Osteoblast (primary cell): ENCODE data around the gene VN1R5. TPM values are rescaled to one million over a fixed set of nuclear protein-coding genes. Genes with fewer than 3 reads are reported as not detected.

ENCODE experiments used
- DNase-seq: peaks from one replicate; pipeline ENCODE4 v3.0.0; 2011; ENCODE audit warnings: low spot score, mixed read lengths; ENCODE audit not compliant: insufficient read length; ENCODE audit errors: missing footprints
- H2AFZ ChIP-seq: 2 replicates; pipeline ENCODE4 v1.6.0; 2011; ENCODE audit warnings: mild to moderate bottlenecking, low read length
- H3K27ac ChIP-seq: 2 replicates; pipeline ENCODE4 v1.5.1; 2011; ENCODE audit warnings: mild to moderate bottlenecking, low read depth, low read length, moderate library complexity
- H3K27me3 ChIP-seq: 2 replicates; pipeline ENCODE4 v1.6.0; 2012; ENCODE audit warnings: mild to moderate bottlenecking, control low read depth, inconsistent platforms, low read length, moderate library complexity; ENCODE audit not compliant: insufficient read depth
- H3K36me3 ChIP-seq: 2 replicates; pipeline ENCODE4 v1.5.1; 2011; ENCODE audit warnings: mild to moderate bottlenecking, low read length, control low read depth, moderate library complexity; ENCODE audit not compliant: insufficient read depth
- H3K4me1 ChIP-seq: 2 replicates; pipeline ENCODE4 v1.5.1; 2011; ENCODE audit warnings: mild to moderate bottlenecking, low read length, control low read depth, moderate library complexity; ENCODE audit not compliant: insufficient read depth
- H3K4me2 ChIP-seq: 2 replicates; pipeline ENCODE4 v1.6.0; 2011; ENCODE audit warnings: mild to moderate bottlenecking, low read length; ENCODE audit not compliant: insufficient read depth
- H3K4me3 ChIP-seq: fragments of 200-600 bp; sonication (generic); 3 replicates; pipeline ENCODE4 v1.5.1; 2012; ENCODE audit warnings: mild to moderate bottlenecking, low read length, inconsistent platforms; ENCODE audit not compliant: insufficient read depth
- H3K79me2 ChIP-seq: 2 replicates; pipeline ENCODE4 v1.6.0; 2012; ENCODE audit warnings: mild to moderate bottlenecking, low read length, control low read depth, inconsistent platforms; ENCODE audit not compliant: insufficient read depth
- H3K9me3 ChIP-seq: 2 replicates; pipeline ENCODE4 v1.5.1; 2011; ENCODE audit warnings: low read depth, low read length, control low read depth
- H4K20me1 ChIP-seq: 2 replicates; pipeline ENCODE4 v1.6.0; 2012; ENCODE audit warnings: mild to moderate bottlenecking, low read length, control low read depth; ENCODE audit not compliant: insufficient read depth
- CTCF ChIP-seq: IDR thresholded peaks from 2 replicates; pipeline ENCODE4 v1.5.1; 2011; ENCODE audit warnings: mild to moderate bottlenecking, low read depth, low read length, moderate library complexity; ENCODE audit errors: extremely low read depth
- small RNA-seq: library from RNA; depleted of rRNA; stranded (forward); fragments of <200 nt; gene quantifications from one replicate; pipeline ENCODE3, GENCODE V24; 2012
- total RNA-seq: library from RNA; depleted of rRNA; stranded (reverse); fragments of >200 nt; gene quantifications from 2 replicates; pipeline ENCODE4 v1.2.3, GENCODE V29; 2012

VN1R5 gene
- total RNA-seq, 1 donor, result not detected

GRCh38 chr1:247300491-247301175 lies 44.8 kb downstream of the VN1R5 start:
- peaks cover 36% of the 10 kb centered on the region for H3K36me3 ChIP-seq
- H3K79me2 ChIP-seq, result no peaks in the 10 kb centered on the region
- H3K4me3 ChIP-seq, result no peak overlapping the region
- H2AFZ ChIP-seq, result no peak overlapping the region
- no peak overlapping the region for H3K4me2 ChIP-seq
- no peaks in the 10 kb centered on the region for H3K27me3 ChIP-seq
- no peaks in the 10 kb centered on the region for H3K4me1 ChIP-seq
- H4K20me1 ChIP-seq, result peaks cover 5% of the 10 kb centered on the region
- no peak for DNase-seq
- no peaks in the 10 kb centered on the region for H3K9me3 ChIP-seq
- H3K27ac ChIP-seq, result no peak overlapping the region
- no peak for TF ChIP-seq CTCF

GRCh38 chr1:247301176-247301540 lies 45.3 kb downstream of the VN1R5 start:
- H3K79me2 ChIP-seq, result no peaks in the 10 kb centered on the region
- no peak for TF ChIP-seq CTCF

GRCh38 chr1:247303216-247303615 lies 47.3 kb downstream of the VN1R5 start:
- no peak for TF ChIP-seq CTCF
- no peaks in the 10 kb centered on the region for H4K20me1 ChIP-seq
- no peak overlapping the region for H3K4me2 ChIP-seq
- H3K4me3 ChIP-seq, result no peak overlapping the region
- H3K27me3 ChIP-seq, result no peaks in the 10 kb centered on the region
- H3K79me2 ChIP-seq, result no peaks in the 10 kb centered on the region
- H3K4me1 ChIP-seq, result no peaks in the 10 kb centered on the region
- peaks cover 49% of the 10 kb centered on the region for H3K36me3 ChIP-seq
- no peak overlapping the region for H2AFZ ChIP-seq
- H3K27ac ChIP-seq, result no peak overlapping the region
- no peaks in the 10 kb centered on the region for H3K9me3 ChIP-seq
- no peak for DNase-seq

More at GRCh38 chr1:247301176-247301540, 45.3 kb downstream of the VN1R5 start:
- Histone ChIP-seq H3K4me1 (no peaks in the 10 kb centered on the region), H4K20me1 (peaks cover 5% of the 10 kb centered on the region), H3K4me2 (no peak overlapping the region), H3K27ac (no peak overlapping the region), H3K27me3 (no peaks in the 10 kb centered on the region), H3K36me3 (peaks cover 36% of the 10 kb centered on the region), H3K4me3 (no peak overlapping the region), H2AFZ (no peak overlapping the region), H3K9me3 (no peaks in the 10 kb centered on the region)
- DNase-seq, result no peak

DNA sequence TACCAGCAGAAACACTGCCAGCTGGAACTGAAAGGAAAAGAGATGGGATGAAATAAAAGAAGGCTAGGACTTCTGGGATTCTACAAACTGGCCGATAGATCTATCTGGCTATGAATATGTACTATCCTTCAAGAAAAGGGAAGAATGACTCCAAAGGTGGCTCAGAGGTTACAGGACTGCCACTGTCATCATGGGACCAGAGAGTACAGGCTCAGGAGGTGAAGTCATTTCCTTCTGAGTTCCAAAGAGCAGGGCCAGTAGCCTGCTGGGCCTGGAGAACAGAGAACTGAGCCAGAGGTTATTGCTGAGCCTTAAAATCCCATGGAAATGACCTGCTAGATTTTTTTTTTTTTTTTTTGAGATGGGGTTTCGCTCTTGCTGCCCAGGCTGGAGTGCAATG lies 48.2 kb downstream of the VN1R5 start:
- H4K20me1 ChIP-seq, result no peaks in the 10 kb centered on the region
- no peaks in the 10 kb centered on the region for H3K9me3 ChIP-seq
- no peaks in the 10 kb centered on the region for H3K79me2 ChIP-seq
- H3K4me1 ChIP-seq, result no peaks in the 10 kb centered on the region
- no peaks in the 10 kb centered on the region for H3K27me3 ChIP-seq
- TF ChIP-seq CTCF, result no peak
- H2AFZ ChIP-seq, result no peak overlapping the region
- DNase-seq, result no peak
- H3K27ac ChIP-seq, result no peak overlapping the region
- no peak overlapping the region for H3K4me2 ChIP-seq
- H3K36me3 ChIP-seq, result peaks cover 56% of the 10 kb centered on the region
- H3K4me3 ChIP-seq, result no peak overlapping the region

Small RNAs within 50 kb of the gene (small RNA-seq; reads per million reads assigned to genes)
- not detected for gene RF00019

Other genes with a start within 250 kb of the VN1R5 start
- 0.72 and 1.2 TPM in 2 replicates for gene ZNF695, start 248.0 kb upstream of the VN1R5 start, total RNA-seq
- 2.9 and 3.8 TPM in 2 replicates for gene ZNF670, start 177.3 kb upstream of the VN1R5 start, total RNA-seq
- gene ZNF669, start 151.7 kb upstream of the VN1R5 start, total RNA-seq, result 10.1 and 11.8 TPM in 2 replicates
- gene ZNF124, start 84.1 kb upstream of the VN1R5 start, total RNA-seq, result 14.4 and 36.9 TPM in 2 replicates
- 27.7 and 29.3 TPM in 2 replicates for gene ZNF496, start 75.8 kb downstream of the VN1R5 start, total RNA-seq
- 0.36 and 0.59 TPM in 2 replicates for gene NLRP3, start 160.1 kb downstream of the VN1R5 start, total RNA-seq
- not detected in 2 replicates for gene OR2B11, start 202.0 kb downstream of the VN1R5 start, total RNA-seq